ENCODE results near the gene CCDC40. TPM values are rescaled to one million over a fixed set of nuclear protein-coding genes. Genes with fewer than 3 reads are reported as not detected.
A peak's percentile ranks its signal among the peaks of the same experiment; 100 is the strongest.

CCDC40 gene
- total RNA-seq, 1 experiment from 2014 or later: 12.9 TPM

DNA sequence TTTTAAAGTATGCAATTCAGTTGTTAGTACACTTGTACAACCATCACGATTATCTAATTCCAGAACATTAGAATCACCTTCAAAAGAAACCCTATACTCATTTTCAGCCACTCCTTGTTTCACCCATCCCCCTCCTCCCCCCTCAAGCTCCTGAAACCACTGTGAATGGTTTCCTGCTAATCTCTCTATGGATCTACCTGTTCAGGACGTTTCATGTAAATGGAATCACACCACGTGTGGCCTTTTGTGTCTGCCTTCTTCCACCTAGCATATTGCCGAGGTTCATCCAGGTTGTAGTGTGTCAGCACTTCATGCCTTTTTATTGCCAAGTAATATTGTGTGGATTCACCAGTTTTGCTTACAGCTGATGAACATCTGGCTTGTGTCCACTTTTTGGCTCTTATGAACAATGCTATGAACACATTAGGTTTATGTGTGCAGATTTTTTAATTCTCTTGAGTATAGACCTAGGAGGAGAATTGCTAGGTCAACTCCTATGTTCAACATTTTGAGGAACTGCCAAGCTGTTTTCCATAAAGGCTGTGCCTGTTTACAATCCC is 92.6 kb downstream of the CCDC40 start:
- in situ Hi-C loops (cut with HindIII; ENCODE audit: low pct_unique_long_range_greater_than_20kb, low sequenced_read_pairs): no loop called here
- no peak for DNase-seq (ENCODE audit: low read depth, low spot score)

DNA sequence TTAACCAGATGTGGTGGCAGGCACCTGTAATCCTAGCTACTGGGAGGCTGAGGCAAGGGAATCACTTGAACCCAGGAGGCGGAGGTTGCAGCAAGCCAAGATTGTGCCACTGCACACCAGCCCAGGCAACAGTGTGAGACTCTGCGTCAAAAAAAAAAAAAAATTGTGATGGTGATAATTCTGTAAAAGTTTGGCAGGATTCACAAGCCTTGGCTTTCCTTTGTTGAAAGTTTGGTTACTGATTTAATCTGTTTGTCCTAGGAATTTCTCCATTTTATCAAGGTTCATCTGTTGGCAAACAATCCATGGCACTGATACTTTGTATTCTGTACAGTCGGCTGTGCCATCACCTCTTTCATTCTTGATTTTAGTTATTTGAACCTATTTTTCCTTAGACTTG is 94.5 kb downstream of the CCDC40 start:
- no peak for DNase-seq (ENCODE audit: low read depth, low spot score)
- in situ Hi-C loops (cut with HindIII; ENCODE audit: low pct_unique_long_range_greater_than_20kb, low sequenced_read_pairs): no loop called here

DNA sequence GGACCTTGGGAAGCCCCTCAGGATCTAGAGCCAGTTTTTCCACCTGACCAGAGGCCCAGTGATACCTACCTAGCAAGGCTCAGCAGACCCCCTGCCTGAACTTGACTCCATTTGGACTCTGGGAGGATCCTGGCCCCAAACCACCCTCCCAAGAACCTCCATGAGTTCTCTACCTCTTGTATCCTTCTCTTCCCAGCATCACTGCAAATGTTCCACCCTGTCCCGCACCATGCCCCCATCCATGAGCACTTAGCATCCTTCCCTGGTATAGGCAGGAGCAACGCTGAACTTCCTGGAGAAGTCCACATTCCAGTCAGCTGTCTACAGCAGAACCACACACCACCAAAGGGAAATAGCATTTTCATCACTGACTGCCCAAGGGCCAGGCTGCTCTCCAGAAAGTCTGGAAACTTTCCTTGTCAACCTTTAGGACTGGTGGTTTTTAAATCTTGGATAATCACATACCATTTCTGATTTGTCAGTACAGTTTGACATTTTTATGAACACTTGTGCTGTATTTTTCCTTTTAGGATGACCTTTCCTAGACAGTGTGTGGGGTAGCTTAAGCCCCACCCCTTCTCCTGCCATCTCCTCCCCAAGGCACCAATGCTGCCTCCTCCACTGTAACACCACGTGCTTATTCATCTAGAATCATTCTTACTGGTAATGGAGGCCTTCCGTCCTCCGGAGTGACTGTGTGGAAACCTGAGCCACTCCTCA is 96.6 kb downstream of the CCDC40 start:
- in situ Hi-C loops (cut with HindIII; ENCODE audit: low pct_unique_long_range_greater_than_20kb, low sequenced_read_pairs): no loop called here
- peak; percentile 39 for DNase-seq (ENCODE audit: low read depth, low spot score)

DNA sequence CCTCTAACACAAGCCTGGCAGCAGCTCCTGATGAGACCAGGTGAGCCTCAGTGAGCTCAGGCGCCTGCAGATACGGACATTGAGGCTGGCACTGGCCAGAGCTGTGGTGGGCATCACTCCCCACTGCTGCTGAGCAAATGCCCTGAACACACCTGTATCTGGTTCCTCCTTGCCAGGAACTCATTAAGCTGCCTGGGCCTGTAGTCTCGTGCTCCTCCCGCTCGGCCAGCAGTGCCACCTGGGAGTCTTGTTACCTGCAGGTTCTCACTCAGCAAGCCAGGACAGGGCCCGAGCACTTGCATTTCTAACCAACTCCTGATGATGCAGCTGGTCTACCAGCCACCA is 97.2 kb downstream of the CCDC40 start:
- in situ Hi-C loops (cut with HindIII; ENCODE audit: low pct_unique_long_range_greater_than_20kb, low sequenced_read_pairs): no loop called here
- no peak for DNase-seq (ENCODE audit: low read depth, low spot score)

DNA sequence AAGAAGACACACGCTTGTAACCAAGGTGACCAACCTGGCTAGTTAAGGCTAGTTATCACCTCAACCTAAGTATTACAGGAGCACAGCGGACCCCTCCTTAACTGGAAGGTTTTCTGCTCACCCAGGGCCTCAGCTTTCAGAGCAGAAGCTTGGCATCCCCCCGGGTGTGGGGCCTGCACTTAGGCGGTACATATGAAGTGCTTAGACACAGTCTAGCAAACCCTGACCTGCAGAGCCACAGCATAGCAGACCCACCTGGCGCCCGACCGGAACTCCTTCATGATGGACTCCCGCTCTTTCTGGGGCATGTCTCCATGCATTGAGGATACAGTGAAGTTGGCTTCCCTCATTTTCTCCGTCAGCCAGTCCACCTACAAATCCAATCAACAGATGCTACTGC is 100.7 kb downstream of the CCDC40 start:
- DNase-seq (ENCODE audit: low read depth, low spot score): no peak
- in situ Hi-C loops (cut with HindIII; ENCODE audit: low pct_unique_long_range_greater_than_20kb, low sequenced_read_pairs): no loop called here

DNA sequence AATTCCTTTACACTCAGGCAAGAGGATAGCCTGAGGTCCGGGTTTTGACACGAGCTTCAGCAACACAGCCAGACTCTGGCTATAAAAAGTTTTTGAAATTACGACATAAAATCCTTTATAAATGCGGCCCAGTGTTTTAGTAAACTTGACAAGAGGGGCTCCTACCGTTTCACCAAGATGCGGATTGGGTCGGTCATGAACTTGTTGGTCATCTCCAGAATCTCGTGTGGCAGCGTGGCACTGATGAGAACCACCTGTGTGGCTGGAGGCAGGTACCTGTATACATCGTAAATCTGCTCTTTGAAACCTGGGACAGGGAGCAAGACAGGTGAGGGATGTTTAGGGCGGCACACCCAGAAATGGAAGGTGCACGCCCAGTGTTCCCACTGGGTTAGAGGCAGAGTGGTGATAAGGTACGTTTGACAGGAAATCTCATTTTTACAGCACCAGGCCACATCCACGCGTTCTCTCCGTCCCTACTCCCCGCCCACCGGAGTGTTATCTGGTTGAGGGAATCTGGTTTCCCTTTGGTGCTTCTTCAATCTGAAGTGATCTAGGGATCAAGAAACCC is 102.5 kb downstream of the CCDC40 start:
- no peak for DNase-seq (ENCODE audit: low read depth, low spot score)
- in situ Hi-C loops (cut with HindIII; ENCODE audit: low pct_unique_long_range_greater_than_20kb, low sequenced_read_pairs): no loop called here

DNA sequence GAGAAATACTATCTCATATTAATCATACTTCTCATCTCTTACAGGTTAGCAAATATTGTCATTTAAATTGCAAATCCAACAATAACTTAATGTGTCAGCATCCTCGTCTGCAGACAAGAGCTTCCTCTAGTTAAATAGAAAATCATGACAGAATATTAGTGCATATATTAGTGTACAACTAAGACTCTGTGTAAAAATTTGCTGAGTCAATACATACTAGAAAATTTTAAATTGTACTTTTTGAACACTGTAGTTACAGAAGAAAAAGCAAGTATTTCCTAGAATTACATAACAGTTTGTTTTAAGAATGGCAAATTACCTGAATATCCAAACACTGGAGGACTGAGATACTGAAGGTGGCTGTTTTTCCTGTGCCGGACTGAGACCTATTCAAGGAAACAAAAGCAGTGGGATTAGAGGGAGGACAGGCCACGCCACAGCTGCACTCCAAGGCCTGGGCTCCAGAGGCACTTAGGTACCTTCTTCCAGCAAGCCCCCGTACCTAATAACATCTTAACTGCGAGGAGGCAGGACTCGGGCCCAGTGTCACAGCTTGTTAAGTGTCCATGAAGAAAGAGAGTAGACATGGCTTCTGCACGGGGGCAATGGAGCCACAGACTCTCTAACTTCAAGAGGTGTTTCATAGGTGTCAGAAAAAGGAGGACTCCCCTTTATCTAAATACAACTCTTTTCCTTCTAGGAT is 105.2 kb downstream of the CCDC40 start:
- in situ Hi-C loops (cut with HindIII; ENCODE audit: low pct_unique_long_range_greater_than_20kb, low sequenced_read_pairs): no loop called here
- DNase-seq (ENCODE audit: low read depth, low spot score): no peak

DNA sequence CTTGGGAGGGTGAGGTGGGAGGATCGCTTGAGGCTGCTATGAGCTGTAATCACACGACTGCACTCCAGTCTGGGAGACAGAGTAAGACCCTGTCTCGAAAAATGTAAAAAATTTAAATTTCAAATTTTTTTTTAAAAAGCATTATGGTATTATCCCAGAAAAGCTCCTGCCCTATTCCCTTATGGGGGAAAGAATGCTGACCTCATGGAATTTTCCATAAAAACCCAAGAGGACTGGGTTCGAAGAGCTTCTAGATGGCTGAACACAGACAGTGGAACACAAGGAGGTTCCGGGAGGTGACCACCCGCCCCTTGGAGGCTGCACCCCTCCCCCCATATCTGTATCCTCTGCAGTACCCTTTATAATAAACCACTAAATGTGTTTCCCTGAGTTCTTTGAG is 106.5 kb downstream of the CCDC40 start:
- in situ Hi-C loops (cut with HindIII; ENCODE audit: low pct_unique_long_range_greater_than_20kb, low sequenced_read_pairs): no loop called here
- no peak for DNase-seq (ENCODE audit: low read depth, low spot score)

DNA sequence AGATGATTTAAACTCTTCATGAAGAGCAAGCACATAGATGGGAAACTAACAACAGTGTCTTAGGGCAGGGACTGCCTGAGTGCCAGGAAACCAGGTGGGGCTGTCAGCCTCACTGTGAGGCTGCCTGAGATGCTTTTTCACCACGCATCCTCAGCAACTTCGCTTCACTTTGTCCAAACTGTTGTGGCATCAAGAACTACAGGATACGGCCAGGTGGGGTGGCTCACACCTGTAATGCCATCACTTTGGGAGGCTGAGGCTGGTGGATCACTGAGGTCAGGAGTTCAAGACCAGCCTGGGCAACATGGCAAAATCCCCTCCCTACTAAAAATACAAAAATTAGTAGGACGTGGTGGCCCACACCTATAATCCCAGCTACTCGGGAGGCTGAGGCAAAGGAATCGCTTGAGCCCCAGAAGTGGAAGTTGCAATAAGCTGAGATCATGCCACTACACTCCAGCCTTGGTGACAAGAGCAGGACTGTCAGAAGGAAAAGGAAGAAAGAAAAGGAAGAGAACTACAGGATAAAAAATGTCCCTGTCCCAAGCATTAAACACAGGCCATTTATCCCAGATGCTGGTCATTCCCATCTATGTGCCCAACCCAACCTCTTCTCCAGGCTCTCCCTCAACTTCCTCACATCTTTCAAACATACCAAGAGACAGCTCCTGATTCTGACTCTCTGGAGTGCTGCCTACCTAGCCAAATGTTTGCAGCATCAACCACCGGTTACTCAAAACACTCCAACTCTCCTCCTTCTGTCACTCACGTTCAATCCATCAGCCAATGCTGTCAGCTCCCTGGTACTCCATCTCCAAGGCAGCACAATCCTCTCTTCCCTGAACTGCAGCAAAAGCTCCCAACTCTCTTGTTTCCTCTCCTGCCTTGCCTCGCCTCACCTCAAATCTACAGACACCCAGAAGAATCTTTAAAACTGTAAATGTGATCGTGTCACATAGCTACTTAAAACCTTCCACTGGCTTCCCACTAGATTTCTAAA is 108.9 kb downstream of the CCDC40 start:
- DNase-seq (ENCODE audit: low read depth, low spot score): no peak
- in situ Hi-C loops (cut with HindIII; ENCODE audit: low pct_unique_long_range_greater_than_20kb, low sequenced_read_pairs): no loop called here

DNA sequence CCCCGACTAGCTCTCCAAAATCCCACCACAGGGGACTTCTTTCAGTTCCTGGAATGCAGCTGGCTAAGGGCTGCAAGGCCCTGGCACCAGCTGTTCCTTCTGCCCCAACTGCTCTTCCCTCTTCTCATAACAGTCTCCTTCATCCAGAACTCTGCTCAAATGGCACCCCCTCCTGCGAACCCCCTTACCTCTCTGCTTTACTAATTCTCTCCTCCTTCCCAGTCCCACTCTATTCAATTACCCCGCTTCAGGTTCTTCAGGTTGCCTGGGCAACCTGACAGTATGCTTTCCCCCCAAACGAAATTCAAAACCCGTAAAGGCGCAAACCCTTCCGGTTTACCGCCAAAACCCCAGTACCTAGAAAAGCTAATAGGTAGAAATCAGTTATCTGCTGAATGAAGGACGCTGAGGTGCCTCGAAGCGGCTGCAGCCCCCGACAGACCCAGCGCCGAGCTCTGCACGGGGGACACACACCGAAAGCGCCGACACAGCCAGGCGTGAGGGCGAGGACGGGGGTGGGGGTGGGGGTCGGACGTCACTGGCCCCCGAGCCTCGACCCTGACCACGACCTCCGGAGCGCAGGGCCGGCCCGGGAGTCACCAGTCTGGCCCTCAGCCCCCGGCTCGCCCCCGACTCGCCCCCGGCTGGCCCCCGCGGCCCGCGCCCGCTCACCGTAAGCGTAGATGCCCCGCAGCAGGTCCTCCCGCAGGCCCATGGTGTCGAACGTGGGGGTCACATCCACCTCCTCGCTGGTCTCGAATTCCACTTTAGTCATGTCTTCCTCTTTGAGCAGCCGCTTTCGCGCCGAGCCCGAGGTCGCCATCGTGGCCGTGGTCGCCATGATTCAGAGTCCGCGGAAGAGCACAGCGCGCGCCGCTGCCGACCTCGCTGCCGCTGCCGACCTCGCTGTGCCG is 109.9 kb downstream of the CCDC40 start:
- DNase-seq (ENCODE audit: low read depth, low spot score): no peak
- in situ Hi-C loops (cut with HindIII; ENCODE audit: low pct_unique_long_range_greater_than_20kb, low sequenced_read_pairs): no loop called here

DNA sequence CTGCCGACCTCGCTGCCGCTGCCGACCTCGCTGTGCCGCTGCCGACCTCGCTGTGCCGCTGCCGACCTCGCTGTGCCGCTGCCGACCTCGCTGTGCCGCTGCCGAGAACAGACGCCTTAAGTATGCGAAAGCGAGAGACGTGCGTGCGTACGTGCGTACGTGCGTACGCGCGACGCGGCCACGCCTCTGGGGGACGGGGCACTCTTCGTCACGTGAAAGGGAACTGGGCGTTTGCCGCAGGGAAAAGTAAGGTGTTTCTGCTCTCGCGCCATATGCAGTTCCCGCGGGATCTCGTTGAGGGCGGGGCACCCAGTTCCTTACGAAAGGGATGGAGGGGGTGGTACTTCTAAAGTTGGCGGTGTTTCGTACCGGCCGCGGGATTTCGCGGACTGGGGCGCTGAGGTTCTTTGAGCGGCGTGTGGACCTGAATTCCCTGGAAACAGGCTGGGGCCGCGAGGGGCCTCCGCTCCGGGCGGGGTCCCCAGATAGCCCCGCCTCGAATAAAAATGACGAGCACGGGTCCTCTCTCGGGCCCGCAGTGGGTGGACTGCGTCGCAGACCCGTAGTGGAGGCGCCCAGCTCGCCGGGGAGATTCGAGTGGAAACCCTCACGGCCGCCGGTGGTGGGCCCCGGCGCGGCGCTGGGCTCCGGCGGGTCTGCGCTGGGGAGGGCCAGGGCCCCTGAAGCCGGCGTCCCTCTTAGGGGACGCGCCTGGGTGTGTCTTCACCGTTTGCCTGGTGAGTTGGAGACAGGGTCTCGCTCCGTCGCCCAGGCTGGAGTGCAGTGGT is 110.8 kb downstream of the CCDC40 start, which contains the start of gene EIF4A3:
TSS of gene EIF4A3 (minus strand) at position 94 of the 788 bp plus-strand sequence. CDS start 167 bp downstream, outside the sequence.
- peak; percentile 100 for DNase-seq (ENCODE audit: low read depth, low spot score)
- in situ Hi-C loops (cut with HindIII; ENCODE audit: low pct_unique_long_range_greater_than_20kb, low sequenced_read_pairs): no loop called here

Small RNAs within 50 kb of the gene (small RNA-seq; reads per million reads assigned to genes)
- gene AC087741.2 (0 reads per million in 2 experiments), gene MIR1268B (0 reads per million in 2 experiments)

Other genes with a start within 250 kb of the CCDC40 start
- gene CBX8, start 239.6 kb upstream of the CCDC40 start, total RNA-seq (2014; rRNA removed; shearing (Covaris generic)): 31.3 and 34.4 TPM in 2 replicates
- 120 and 128 TPM in 2 replicates for gene CBX4, start 197.2 kb upstream of the CCDC40 start, total RNA-seq (2014; rRNA removed; shearing (Covaris generic))
- 1,021 and 1,023 TPM in 2 replicates for gene TBC1D16, start 770 bp upstream of the CCDC40 start, total RNA-seq (2014; rRNA removed; shearing (Covaris generic))
- gene GAA, start 64.9 kb downstream of the CCDC40 start, total RNA-seq (2014; rRNA removed; shearing (Covaris generic)): 88.7 and 97.7 TPM in 2 replicates
- 567 and 602 TPM in 2 replicates for gene EIF4A3, start 110.5 kb downstream of the CCDC40 start, total RNA-seq (2014; rRNA removed; shearing (Covaris generic))
- 19.6 and 23.2 TPM in 2 replicates for gene CARD14, start 133.4 kb downstream of the CCDC40 start, total RNA-seq (2014; rRNA removed; shearing (Covaris generic))
- 21.5 and 30.4 TPM in 2 replicates for gene SGSH, start 183.7 kb downstream of the CCDC40 start, total RNA-seq (2014; rRNA removed; shearing (Covaris generic))
- gene SLC26A11, start 183.8 kb downstream of the CCDC40 start, total RNA-seq (2014; rRNA removed; shearing (Covaris generic)): 22.1 and 23.6 TPM in 2 replicates
- gene RNF213, start 224.2 kb downstream of the CCDC40 start, total RNA-seq (2014; rRNA removed; shearing (Covaris generic)): 117 and 140 TPM in 2 replicates

Data from SK-MEL-5 (cell line).